IMR-90 (cell line): ENCODE data around the gene LRPPRC. TPM values are rescaled to one million over a fixed set of nuclear protein-coding genes. Genes with fewer than 3 reads are reported as not detected.

Source experiments
- ATAC-seq: fragments of 200-7000 bp; cut with Tn5 transposase; 2 replicates; pipeline ENCODE4 v1.9.1; 2020; ENCODE audit warnings: low read depth, mild to moderate bottlenecking, moderate library complexity
- BruUV-seq: library from RNA; stranded (reverse); fragments of 400-500 nt; replicated peaks from 2 replicates; lab custom pipeline; 2021; lab: Mats Ljungman, UMichigan
- CTCF ChIA-PET: fragments of 300-600 bp; formaldehyde crosslinking; extraction: SDS; loops from one replicate; lab custom pipeline; 2021; ENCODE audit warnings: antibody characterized with exemption; lab: Yijun Ruan, JAX
- POLR2A ChIA-PET: fragments of 300-600 bp; sonication (Branson Sonifier 250); formaldehyde crosslinking; loops from one replicate; lab custom pipeline; 2022; ENCODE audit warnings: antibody characterized with exemption; ENCODE audit not compliant: unreplicated experiment; lab: Charles Lee
- DNase-seq: peaks from one replicate; pipeline ENCODE4 v3.0.0; 2013
- H2AFZ ChIP-seq: replicated peaks from 2 replicates; pipeline ENCODE3; 2013; ENCODE audit warnings: low read length, mild to moderate bottlenecking; ENCODE audit not compliant: poor library complexity
- H2AK5ac ChIP-seq: 2 replicates; pipeline ENCODE4 v1.6.1; 2013; ENCODE audit warnings: low read depth, low read length, inconsistent platforms
- H2AK9ac ChIP-seq: replicated peaks from 2 replicates; pipeline ENCODE3; 2013; ENCODE audit warnings: mild to moderate bottlenecking, low read depth, low read length, moderate library complexity; ENCODE audit not compliant: poor library complexity
- H2BK120ac ChIP-seq: 2 replicates; pipeline ENCODE4 v1.6.1; 2013; ENCODE audit warnings: low read depth, low read length, inconsistent platforms
- H2BK15ac ChIP-seq: 3 replicates; pipeline ENCODE4 v1.6.1; 2013; ENCODE audit warnings: low read depth, low read length, inconsistent platforms
- H2BK20ac ChIP-seq: 2 replicates; pipeline ENCODE4 v1.6.1; 2013; ENCODE audit warnings: low read depth, mild to moderate bottlenecking, inconsistent platforms, low read length, moderate library complexity
- H2BK5ac ChIP-seq: 2 replicates; pipeline ENCODE4 v1.6.1; 2013; ENCODE audit warnings: mild to moderate bottlenecking, low read depth, low read length, inconsistent platforms; ENCODE audit not compliant: poor library complexity, severe bottlenecking
- H3K14ac ChIP-seq: replicated peaks from 2 replicates; pipeline ENCODE4 v1.6.1; 2013; ENCODE audit warnings: low read depth, low read length, inconsistent platforms
- H3K18ac ChIP-seq: 2 replicates; pipeline ENCODE4 v1.6.1; 2013; ENCODE audit warnings: low read depth, low read length, control low read depth
- H3K23ac ChIP-seq: 2 replicates; pipeline ENCODE4 v1.6.1; 2013; ENCODE audit warnings: low read depth, low read length, inconsistent platforms
- H3K27ac ChIP-seq: 2 replicates; pipeline ENCODE4 v1.5.1; 2013; ENCODE audit warnings: mild to moderate bottlenecking, control low read depth, low read length; ENCODE audit not compliant: insufficient read depth
- H3K27me3 ChIP-seq: 2 replicates; pipeline ENCODE4 v1.6.1; 2013; ENCODE audit warnings: low read length; ENCODE audit not compliant: control insufficient read depth, insufficient read depth
- H3K36me3 ChIP-seq: 2 replicates; pipeline ENCODE4 v1.6.1; 2013; ENCODE audit warnings: low read length, mixed read lengths; ENCODE audit not compliant: control insufficient read depth, insufficient read depth
- H3K4ac ChIP-seq: 2 replicates; pipeline ENCODE4 v1.6.1; 2013; ENCODE audit warnings: low read depth, low read length, inconsistent platforms
- H3K4me1 ChIP-seq: 2 replicates; pipeline ENCODE4 v1.6.1; 2013; ENCODE audit warnings: low read length, mixed read lengths; ENCODE audit not compliant: control insufficient read depth, insufficient read depth
- H3K4me2 ChIP-seq: 2 replicates; pipeline ENCODE4 v1.6.1; 2013; ENCODE audit warnings: low read depth, mild to moderate bottlenecking, control low read depth, low read length, moderate library complexity
- H3K4me3 ChIP-seq: 2 replicates; pipeline ENCODE4 v1.5.1; 2013; ENCODE audit warnings: low read depth, mild to moderate bottlenecking, control low read depth, low read length, moderate library complexity; ENCODE audit not compliant: insufficient read depth
- H3K56ac ChIP-seq: 2 replicates; pipeline ENCODE4 v1.6.1; 2013; ENCODE audit warnings: low read length, inconsistent platforms; ENCODE audit not compliant: insufficient read depth; ENCODE audit errors: extremely low read depth
- H3K79me1 ChIP-seq, 2 experiments: 2 replicates each; pipeline ENCODE4 v1.6.1; 2013; ENCODE audit warnings: low read length in 2 of 2, inconsistent platforms in 1 of 2, low read depth in 1 of 2
- H3K9ac ChIP-seq: 2 replicates; pipeline ENCODE4 v1.6.1; 2013; ENCODE audit warnings: low read depth, low read length, control low read depth
- H3K9me1 ChIP-seq: 2 replicates; pipeline ENCODE4 v1.6.1; 2013; ENCODE audit warnings: low read length, inconsistent platforms; ENCODE audit not compliant: insufficient read depth
- H3K9me3 ChIP-seq: 2 replicates; pipeline ENCODE4 v1.6.1; 2013; ENCODE audit warnings: low read length; ENCODE audit not compliant: control insufficient read depth, insufficient read depth
- H4K20me1 ChIP-seq: 2 replicates; pipeline ENCODE4 v1.6.1; 2013; ENCODE audit warnings: low read length, inconsistent platforms; ENCODE audit not compliant: insufficient read depth
- H4K5ac ChIP-seq: 2 replicates; pipeline ENCODE4 v1.6.1; 2013; ENCODE audit warnings: mild to moderate bottlenecking, low read depth, low read length, control low read depth
- H4K8ac ChIP-seq, 2 experiments: 2 replicates each; pipeline ENCODE4 v1.6.1; 2013; ENCODE audit warnings: low read depth in 2 of 2, low read length in 2 of 2, control low read depth in 1 of 2, inconsistent platforms in 1 of 2
- H4K91ac ChIP-seq: 2 replicates; pipeline ENCODE4 v1.6.1; 2013; ENCODE audit warnings: low read depth, low read length, inconsistent platforms; ENCODE audit not compliant: insufficient read depth
- BHLHE40 ChIP-seq: fragments of 150-350 bp; IDR thresholded peaks from 2 replicates; pipeline ENCODE4 v1.6.1; 2016; ENCODE audit warnings: mild to moderate bottlenecking, low read depth, low read length
- CEBPB ChIP-seq: IDR thresholded peaks from 2 replicates; pipeline ENCODE4 v1.6.1; 2012; ENCODE audit warnings: low read depth, low read length, improper control_type of control experiment
- CHD1 ChIP-seq: IDR thresholded peaks from 2 replicates; pipeline ENCODE4 v1.6.1; 2012; ENCODE audit warnings: low read depth, low read length, improper control_type of control experiment
- CTCF ChIP-seq: conservative IDR thresholded peaks from 2 replicates; pipeline ENCODE4 v1.5.1; 2012; ENCODE audit warnings: mild to moderate bottlenecking, low read depth, low read length, improper control_type of control experiment
- ELK1 ChIP-seq: fragments of 150-350 bp; IDR thresholded peaks from 2 replicates; pipeline ENCODE4 v1.6.1; 2016; ENCODE audit warnings: low read depth, mild to moderate bottlenecking, low read length, moderate library complexity, borderline replicate concordance
- FOS ChIP-seq: fragments of 150-350 bp; IDR thresholded peaks from 2 replicates; pipeline ENCODE4 v1.6.1; 2016; ENCODE audit warnings: low read depth, low read length
- MAFK ChIP-seq: IDR thresholded peaks from 2 replicates; pipeline ENCODE4 v1.6.1; 2012; ENCODE audit warnings: low read depth, low read length, improper control_type of control experiment
- MAZ ChIP-seq: IDR thresholded peaks from 2 replicates; pipeline ENCODE4 v1.6.1; 2012; ENCODE audit warnings: low read depth, mild to moderate bottlenecking, low read length, improper control_type of control experiment, moderate library complexity, borderline replicate concordance
- MXI1 ChIP-seq: IDR thresholded peaks from 2 replicates; pipeline ENCODE4 v1.6.1; 2012; ENCODE audit warnings: low read depth, mild to moderate bottlenecking, low read length, moderate library complexity, borderline replicate concordance
- NFE2L2 ChIP-seq: fragments of 150-350 bp; IDR thresholded peaks from 2 replicates; pipeline ENCODE4 v1.6.1; 2016; ENCODE audit warnings: low read depth, mild to moderate bottlenecking, low read length
- POLR2A ChIP-seq: IDR thresholded peaks from 2 replicates; pipeline ENCODE4 v1.6.1; 2012; ENCODE audit warnings: mild to moderate bottlenecking, low read depth, low read length
- RAD21 ChIP-seq: IDR thresholded peaks from 2 replicates; pipeline ENCODE4 v1.6.1; 2012; ENCODE audit warnings: low read length, improper control_type of control experiment
- RCOR1 ChIP-seq: IDR thresholded peaks from 2 replicates; pipeline ENCODE4 v1.6.1; 2012; ENCODE audit warnings: mild to moderate bottlenecking, low read length, improper control_type of control experiment; ENCODE audit not compliant: insufficient replicate concordance
- RFX5 ChIP-seq: IDR thresholded peaks from 2 replicates; pipeline ENCODE4 v1.8.0; 2012; ENCODE audit warnings: low read depth, mild to moderate bottlenecking, low read length, moderate library complexity
- SMC3 ChIP-seq: fragments of 150-350 bp; IDR thresholded peaks from 2 replicates; pipeline ENCODE4 v1.6.1; 2016; ENCODE audit warnings: low read depth, mild to moderate bottlenecking, antibody characterized with exemption, low read length, moderate library complexity
- USF2 ChIP-seq: fragments of 150-350 bp; IDR thresholded peaks from 2 replicates; pipeline ENCODE4 v1.6.1; 2017; ENCODE audit warnings: mild to moderate bottlenecking, antibody characterized with exemption, low read length, low read depth
- WGBS, 2 experiments: methylation state at CpG; one replicate each; pipeline versions ENCODE4 v1.1.5 to v1.1.7; 2013; ENCODE audit warnings: missing lambda C conversion rate in 2 of 2; ENCODE audit not compliant: insufficient read length in 1 of 2; ENCODE audit errors: extremely low coverage in 2 of 2; 5-methylcytosine and 5-hydroxymethylcytosine counted together
- dilution Hi-C: fragments of 300-500 bp; cut with HindIII; formaldehyde crosslinking; loops from one replicate; pipeline ENCODE4 v1.14.3; 2018; ENCODE audit warnings: low sequenced_read_pairs; ENCODE audit not compliant: unreplicated experiment
- in situ Hi-C: fragments of 300-500 bp; cut with MboI; formaldehyde crosslinking; loops from 3 replicates; pipeline ENCODE4 v1.14.3; 2019; ENCODE audit warnings: low sequenced_read_pairs, inconsistent platforms, mixed read lengths
- intact Hi-C: fragments of 100-400 bp; cut with micrococcal nuclease; formaldehyde crosslinking; loops from 2 replicates; pipeline ENCODE4 v1.10.0; 2022
- polyA plus RNA-seq, 3 experiments: library from polyadenylated mRNA; depleted of rRNA; stranded (reverse); fragments of >200 nt; gene quantifications; 2 replicates each; pipeline ENCODE4 v1.2.3, GENCODE V29; 2012; ENCODE audit warnings: low replicate concordance in 1 of 3
- total RNA-seq: library from RNA; depleted of rRNA; stranded (reverse); fragments of >200 nt; gene quantifications from 2 replicates; pipeline ENCODE4 v1.2.3, GENCODE V29; 2012

The LRPPRC gene
- total and polyA plus RNA-seq, 2 of the 4 experiments (the other 2 are of a cell fraction), result 30.4 to 36.0 TPM

GRCh38 chr2:43984533-43984932, 11.3 kb downstream of the LRPPRC start:
- Histone ChIP-seq H3K9ac (no peak overlapping the region), H3K27ac (no peak overlapping the region), H2BK15ac (no peak overlapping the region), H4K8ac (no peak overlapping the region), H3K9me1 (peaks cover 3% of the 10 kb centered on the region), H4K91ac (no peak overlapping the region), H3K79me1 (peaks cover 4 to 28% of the 10 kb centered on the region in 2 experiments; a peak in 3 of 4 replicates), H3K4me2 (no peak overlapping the region), H2AK5ac (no peak overlapping the region), H3K9me3 (no peaks in the 10 kb centered on the region), H3K27me3 (no peaks in the 10 kb centered on the region), H3K18ac (no peak overlapping the region), H3K4me3 (no peak overlapping the region), H2BK120ac (no peak overlapping the region), H3K56ac (no peak overlapping the region), H3K4ac (no peak overlapping the region), H2AFZ (no peak overlapping the region), H3K36me3 (peaks cover 6% of the 10 kb centered on the region), H2AK9ac (no peak overlapping the region), H2BK20ac (no peak overlapping the region), H3K14ac (no peak overlapping the region), H2BK5ac (no peak overlapping the region), H3K23ac (no peak overlapping the region), H3K4me1 (no peaks in the 10 kb centered on the region), H4K5ac (no peak overlapping the region), H4K20me1 (peaks cover 25% of the 10 kb centered on the region)
- CTCF ChIA-PET, result no interaction called here
- in situ Hi-C loops, result no loop called here
- DNase-seq (no peak), ATAC-seq (no peak)
- no CpG with 5 or more reads among the region's 2 CpGs for WGBS, 2 experiments
- TF ChIP-seq MAZ, result no peak
- no peak for TF ChIP-seq RCOR1
- no peak for TF ChIP-seq MAFK
- no peak for TF ChIP-seq POLR2A
- TF ChIP-seq FOS, result no peak
- no peak for TF ChIP-seq SMC3
- TF ChIP-seq CHD1, result no peak
- no peak for TF ChIP-seq CTCF
- TF ChIP-seq CEBPB, result no peak
- no peak for TF ChIP-seq USF2
- no peak for TF ChIP-seq RAD21
- no peak for TF ChIP-seq NFE2L2
- no peak for TF ChIP-seq ELK1
- TF ChIP-seq RFX5, result no peak
- TF ChIP-seq BHLHE40, result no peak
- no peak for TF ChIP-seq MXI1
- intact Hi-C loops, result no loop called here
- dilution Hi-C loops, result no loop called here
- no TSS peak for BruUV-seq
- POLR2A ChIA-PET, result interaction anchor here (0.7 kb wide), 1 partner anchor 12 kb away, joined by 6 read pairs; no protein-coding TSS in a partner anchor
